H9 (cell line): ENCODE results near the gene AMER3. TPM values are rescaled to one million over a fixed set of nuclear protein-coding genes. Genes with fewer than 3 reads are reported as not detected.

Experiments used
- DNase-seq: peaks from one replicate; pipeline ENCODE4 v3.0.0-alpha.2; 2017
- H2AFZ ChIP-seq: one replicate; pipeline ENCODE4 v1.6.1; 2013; ENCODE audit warnings: mild to moderate bottlenecking, low read length, control low read depth, moderate library complexity
- H2AK5ac ChIP-seq: 2 replicates; pipeline ENCODE4 v1.6.1; 2013; ENCODE audit warnings: low read length, control low read depth, mixed read lengths; ENCODE audit not compliant: insufficient read length
- H2BK120ac ChIP-seq: one replicate; pipeline ENCODE4 v1.6.1; 2013; ENCODE audit warnings: low read depth, mild to moderate bottlenecking, low read length, control low read depth, inconsistent platforms; ENCODE audit not compliant: poor library complexity, severe bottlenecking
- H2BK12ac ChIP-seq: 2 replicates; pipeline ENCODE4 v1.6.1; 2013; ENCODE audit warnings: low read length, control low read depth, mixed read lengths, low read depth; ENCODE audit not compliant: insufficient read length
- H2BK15ac ChIP-seq: 2 replicates; pipeline ENCODE4 v1.6.1; 2013; ENCODE audit warnings: low read depth, low read length, control low read depth
- H2BK20ac ChIP-seq: one replicate; pipeline ENCODE4 v1.6.1; 2013; ENCODE audit warnings: low read depth, mild to moderate bottlenecking, low read length, control low read depth, inconsistent platforms; ENCODE audit not compliant: poor library complexity, severe bottlenecking
- H2BK5ac ChIP-seq: 2 replicates; pipeline ENCODE4 v1.6.1; 2013; ENCODE audit warnings: low read length, control low read depth, mixed read lengths; ENCODE audit not compliant: insufficient read length
- H3K14ac ChIP-seq: 2 replicates; pipeline ENCODE4 v1.6.1; 2013; ENCODE audit warnings: low read length, control low read depth; ENCODE audit not compliant: insufficient read depth
- H3K18ac ChIP-seq: 2 replicates; pipeline ENCODE4 v1.6.1; 2013; ENCODE audit warnings: low read depth, mild to moderate bottlenecking, mixed read lengths, low read length, control low read depth; ENCODE audit not compliant: insufficient read length
- H3K23ac ChIP-seq: 2 replicates; pipeline ENCODE4 v1.6.1; 2013; ENCODE audit warnings: low read length, control low read depth, mixed read lengths, low read depth; ENCODE audit not compliant: insufficient read length
- H3K23me2 ChIP-seq: 2 replicates; pipeline ENCODE4 v1.6.1; 2013; ENCODE audit warnings: low read depth, mild to moderate bottlenecking, mixed read lengths, low read length, control low read depth; ENCODE audit not compliant: insufficient read length, poor library complexity, severe bottlenecking
- H3K27ac ChIP-seq: 2 replicates; pipeline ENCODE4 v1.5.1; 2013; ENCODE audit warnings: low read length, control low read depth, mixed read lengths, low read depth; ENCODE audit not compliant: insufficient read length
- H3K27me3 ChIP-seq: 2 replicates; pipeline ENCODE4 v1.6.1; 2013; ENCODE audit warnings: low read length, control low read depth, inconsistent platforms; ENCODE audit not compliant: insufficient read depth
- H3K4ac ChIP-seq: 2 replicates; pipeline ENCODE4 v1.6.1; 2013; ENCODE audit warnings: low read depth, mild to moderate bottlenecking, control low read depth, inconsistent platforms, low read length, moderate library complexity
- H3K4me1 ChIP-seq: 2 replicates; pipeline ENCODE4 v1.6.1; 2013; ENCODE audit warnings: low read length, control low read depth, inconsistent platforms; ENCODE audit not compliant: insufficient read depth
- H3K4me2 ChIP-seq: 2 replicates; pipeline ENCODE4 v1.6.1; 2013; ENCODE audit warnings: low read length, control low read depth, mixed read lengths; ENCODE audit not compliant: insufficient read length, insufficient read depth
- H3K56ac ChIP-seq: 2 replicates; pipeline ENCODE4 v1.6.1; 2013; ENCODE audit warnings: low read depth, mild to moderate bottlenecking, mixed read lengths, low read length, control low read depth; ENCODE audit not compliant: insufficient read length
- H3K79me1 ChIP-seq: 2 replicates; pipeline ENCODE4 v1.6.1; 2013; ENCODE audit warnings: low read depth, mild to moderate bottlenecking, moderate library complexity, low read length, control low read depth, inconsistent platforms; ENCODE audit not compliant: insufficient read depth, poor library complexity, severe bottlenecking
- H3K79me2 ChIP-seq: 2 replicates; pipeline ENCODE4 v1.6.1; 2013; ENCODE audit warnings: low read length, control low read depth, inconsistent platforms; ENCODE audit not compliant: insufficient read depth
- H3K9ac ChIP-seq: 2 replicates; pipeline ENCODE4 v1.6.1; 2013; ENCODE audit warnings: low read length, control low read depth, mixed read lengths; ENCODE audit not compliant: insufficient read length; ENCODE audit errors: extremely low read depth
- H3K9me3 ChIP-seq: one replicate; pipeline ENCODE4 v1.6.1; 2013; ENCODE audit warnings: low read depth, low read length, inconsistent platforms; ENCODE audit not compliant: control insufficient read depth
- H3T11ph ChIP-seq: one replicate; pipeline ENCODE4 v1.6.1; 2013; ENCODE audit warnings: mild to moderate bottlenecking, low read length, control low read depth, inconsistent platforms
- H4K20me1 ChIP-seq: one replicate; pipeline ENCODE4 v1.6.1; 2013; ENCODE audit not compliant: control insufficient read depth, insufficient read length, insufficient read depth
- H4K5ac ChIP-seq: 2 replicates; pipeline ENCODE4 v1.6.1; 2013; ENCODE audit warnings: low read depth, mild to moderate bottlenecking, mixed read lengths, low read length, control low read depth; ENCODE audit not compliant: insufficient read length
- H4K8ac ChIP-seq: replicated peaks from 2 replicates; pipeline ENCODE4 v1.6.1; 2013; ENCODE audit warnings: low read length, control low read depth, mixed read lengths, low read depth; ENCODE audit not compliant: insufficient read length
- H4K91ac ChIP-seq: 2 replicates; pipeline ENCODE4 v1.6.1; 2013; ENCODE audit warnings: low read depth, mild to moderate bottlenecking, moderate library complexity, mixed read lengths, low read length, control low read depth; ENCODE audit not compliant: insufficient read length
- H3K27ac Mint-ChIP-seq, 3 experiments: 2 replicates in 2 of 3; 3 replicates in 1 of 3; pipeline ENCODE4 v1.8.0; 2020 to 2021; ENCODE audit warnings: mixed read lengths in 3 of 3, mild to moderate bottlenecking in 1 of 3, moderate library complexity in 1 of 3
- H3K27me3 Mint-ChIP-seq: 2 replicates; pipeline ENCODE4 v1.8.0; 2021; ENCODE audit warnings: low read depth, mild to moderate bottlenecking, moderate library complexity, mixed read lengths
- H3K36me3 Mint-ChIP-seq, 3 experiments: 2 replicates in 2 of 3; 3 replicates in 1 of 3; pipeline ENCODE4 v1.8.0; 2020 to 2021; ENCODE audit warnings: low read depth in 3 of 3, mixed read lengths in 3 of 3; ENCODE audit not compliant: insufficient read depth in 1 of 3
- H3K4me1 Mint-ChIP-seq, 2 experiments: 2 replicates each; pipeline ENCODE4 v1.8.0; 2020; ENCODE audit warnings: mixed read lengths in 2 of 2
- H3K4me3 Mint-ChIP-seq, 2 experiments: 2 replicates in 1 of 2; 3 replicates in 1 of 2; pipeline ENCODE4 v1.8.0; 2020 to 2021; ENCODE audit warnings: mild to moderate bottlenecking in 2 of 2, mixed read lengths in 2 of 2, moderate library complexity in 1 of 2
- H3K9me3 Mint-ChIP-seq, 2 experiments: 2 replicates in 1 of 2; 3 replicates in 1 of 2; pipeline ENCODE4 v1.8.0; 2020; ENCODE audit warnings: mild to moderate bottlenecking in 2 of 2, mixed read lengths in 2 of 2, moderate library complexity in 1 of 2
- CTCF ChIP-seq: fragments of 200-600 bp; sonication (generic); conservative IDR thresholded peaks from 3 replicates; pipeline ENCODE4 v1.8.0; 2021; ENCODE audit warnings: antibody characterized with exemption, mild to moderate bottlenecking
- WGBS: extraction: QIAGEN DNeasy Blood & Tissue Kit; methylation state at CpG from one replicate; pipeline ENCODE4 v1.1.7; 2013; ENCODE audit warnings: missing lambda C conversion rate, low lambda C conversion rate, mixed read lengths; ENCODE audit not compliant: insufficient read length; ENCODE audit errors: extremely low coverage; 5-methylcytosine and 5-hydroxymethylcytosine counted together
- total RNA-seq: library from RNA; stranded (reverse); gene quantifications from 2 replicates; pipeline ENCODE4 v1.2.1, GENCODE V29; 2021

AMER3 gene
- total RNA-seq, 1 experiment from 2014 or later: 0.59 TPM

GRCh38 chr2:130744287-130745117 is 10.8 kb upstream of the AMER3 start:
- no peak overlapping the region for H2AFZ ChIP-seq
- H3K23ac ChIP-seq: no peak overlapping the region
- no peak overlapping the region for H2BK20ac ChIP-seq
- no peaks in the 10 kb centered on the region for H3K9me3 Mint-ChIP-seq
- H3K18ac ChIP-seq: no peak overlapping the region
- H3K4me1 Mint-ChIP-seq: peaks cover 17% of the 10 kb centered on the region in 2 experiments
- H3K9me3 ChIP-seq: no peaks in the 10 kb centered on the region
- H3K4ac ChIP-seq: no peak overlapping the region
- H3K27me3 ChIP-seq: no peaks in the 10 kb centered on the region
- H2AK5ac ChIP-seq: no peak overlapping the region
- H2BK5ac ChIP-seq: no peak overlapping the region
- no peaks in the 10 kb centered on the region for H3K79me2 ChIP-seq
- peak; percentile 37 for DNase-seq
- no peaks in the 10 kb centered on the region for H3K79me1 ChIP-seq
- no peak overlapping the region for H4K91ac ChIP-seq
- no peak overlapping the region for H2BK12ac ChIP-seq
- no peak overlapping the region for H3K4me2 ChIP-seq
- no peak overlapping the region for H3K9ac ChIP-seq
- H2BK120ac ChIP-seq: no peak overlapping the region
- no peak overlapping the region for H2BK15ac ChIP-seq
- no peaks in the 10 kb centered on the region for H4K20me1 ChIP-seq
- H3K4me1 ChIP-seq: no peaks in the 10 kb centered on the region
- no CpG with 5 or more reads among the region's 20 CpGs for WGBS
- no peak overlapping the region for H3K56ac ChIP-seq
- no peak overlapping the region for H4K5ac ChIP-seq
- H3K23me2 ChIP-seq: no peaks in the 10 kb centered on the region
- TF ChIP-seq CTCF: no peak
- H3K27ac Mint-ChIP-seq: no peak overlapping the region
- no peak overlapping the region for H4K8ac ChIP-seq
- no peak overlapping the region for H3K14ac ChIP-seq
- no peaks in the 10 kb centered on the region for H3K36me3 Mint-ChIP-seq
- H3K27ac ChIP-seq: no peak overlapping the region
- H3T11ph ChIP-seq: no peak overlapping the region
- peaks cover 2% of the 10 kb centered on the region; the same call in 1 of the 2 replicates for H3K27me3 Mint-ChIP-seq
- H3K4me3 Mint-ChIP-seq: no peak overlapping the region
